HAP-1 (cell line): ENCODE measurements around the gene CCDC47.

Source experiments
- DNase-seq, 2 experiments: peaks; one replicate each; pipeline ENCODE4 v3.0.0-alpha.2; 2016 to 2020; ENCODE audit warnings: low spot score in 2 of 2
- H3K27me3 ChIP-seq: fragments of 250-450 bp; sonication (Bioruptor Pico); 2 replicates; pipeline ENCODE4 v1.5.1; 2020; ENCODE audit warnings: low read depth, mild to moderate bottlenecking, moderate library complexity
- H3K36me3 ChIP-seq: fragments of 250-450 bp; sonication (Bioruptor Pico); replicated peaks from 2 replicates; pipeline ENCODE4 v1.5.1; 2020; ENCODE audit warnings: mild to moderate bottlenecking
- H3K4me1 ChIP-seq: fragments of 250-450 bp; sonication (Bioruptor Pico); 2 replicates; pipeline ENCODE4 v1.5.1; 2020; ENCODE audit warnings: mild to moderate bottlenecking
- H3K4me3 ChIP-seq: fragments of 250-450 bp; sonication (Bioruptor Pico); 2 replicates; pipeline ENCODE4 v1.5.1; 2020; ENCODE audit warnings: mild to moderate bottlenecking, moderate library complexity
- H3K9me3 ChIP-seq: fragments of 250-450 bp; sonication (Bioruptor Pico); 2 replicates; pipeline ENCODE4 v1.5.1; 2020; ENCODE audit warnings: mild to moderate bottlenecking, moderate library complexity
- in situ Hi-C: fragments of 300-500 bp; cut with MboI; formaldehyde crosslinking; loops from 3 replicates; pipeline ENCODE4 v1.14.3; 2020; ENCODE audit warnings: low sequenced_read_pairs, inconsistent platforms, mixed read lengths

CCDC47 gene

GRCh38 chr17:63773272-63774140 is at the start of gene CCDC47:
Gene CCDC47 (minus strand): TSS chr17:63773597. CDS start chr17:63766175, 7,422 bp downstream.
- Histone ChIP-seq H3K36me3 (peaks cover 29% of the 10 kb centered on the region), H3K4me3 (peak within 1 kb of the TSS; percentile 76), H3K27me3 (no peaks in the 10 kb centered on the region), H3K4me1 (peaks cover 16% of the 10 kb centered on the region), H3K9me3 (no peaks in the 10 kb centered on the region)
- in situ Hi-C loops = no loop called here
- peak; percentile 98 to 99 for DNase-seq

- Histone ChIP-seq H3K36me3 (peaks cover 87% of the 10 kb centered on the region), H3K27me3 (no peaks in the 10 kb centered on the region), H3K4me3 (no peak overlapping the region), H3K4me1 (peaks cover 6% of the 10 kb centered on the region), H3K9me3 (no peaks in the 10 kb centered on the region)
- no peak for DNase-seq
- in situ Hi-C loops = loop anchor here (25.0 kb wide), 1 partner anchor 690 kb away; the partner anchor contains the start of genes CEP95 and DDX5
Measured at GRCh38 chr17:63822537-63822936, 49.1 kb upstream of the CCDC47 start.

GRCh38 chr17:63821804-63822203 is 48.4 kb upstream of the CCDC47 start:
- H3K27me3 ChIP-seq = no peaks in the 10 kb centered on the region
- H3K4me1 ChIP-seq = peaks cover 6% of the 10 kb centered on the region
- DNase-seq = no peak
- peaks cover 94% of the 10 kb centered on the region for H3K36me3 ChIP-seq
- H3K9me3 ChIP-seq = no peaks in the 10 kb centered on the region
- H3K4me3 ChIP-seq = no peak overlapping the region
- in situ Hi-C loops = loop anchor here (25.0 kb wide), 1 partner anchor 690 kb away; the partner anchor contains the start of genes CEP95 and DDX5

GRCh38 chr17:63820963-63821561 is 47.7 kb upstream of the CCDC47 start:
- H3K36me3 ChIP-seq = peaks cover 98% of the 10 kb centered on the region
- peaks cover 5% of the 10 kb centered on the region for H3K4me1 ChIP-seq

GRCh38 chr17:63819585-63820537 is 46.5 kb upstream of the CCDC47 start:
- H3K4me3 ChIP-seq = no peak overlapping the region
- DNase-seq = no peak
- peaks cover 99% of the 10 kb centered on the region for H3K36me3 ChIP-seq
- H3K4me1 ChIP-seq = no peaks in the 10 kb centered on the region
- no peaks in the 10 kb centered on the region for H3K27me3 ChIP-seq
- no peaks in the 10 kb centered on the region for H3K9me3 ChIP-seq
- in situ Hi-C loops = loop anchor here (25.0 kb wide), 1 partner anchor 692 kb away; the partner anchor contains the start of genes CEP95 and DDX5

More at GRCh38 chr17:63820963-63821561, 47.7 kb upstream of the CCDC47 start:
- H3K9me3 ChIP-seq = no peaks in the 10 kb centered on the region
- in situ Hi-C loops = loop anchor here (25.0 kb wide), 1 partner anchor 691 kb away; the partner anchor contains the start of genes CEP95 and DDX5
- DNase-seq = no peak
- no peaks in the 10 kb centered on the region for H3K27me3 ChIP-seq
- H3K4me3 ChIP-seq = no peak overlapping the region

GRCh38 chr17:63819131-63819530 is 45.7 kb upstream of the CCDC47 start:
- no peaks in the 10 kb centered on the region for H3K4me1 ChIP-seq
- DNase-seq = no peak
- no peaks in the 10 kb centered on the region for H3K9me3 ChIP-seq
- H3K27me3 ChIP-seq = no peaks in the 10 kb centered on the region
- peaks cover 97% of the 10 kb centered on the region for H3K36me3 ChIP-seq
- in situ Hi-C loops = loop anchor here (25.0 kb wide), 1 partner anchor 693 kb away; the partner anchor contains the start of genes CEP95 and DDX5
- no peak overlapping the region for H3K4me3 ChIP-seq

GRCh38 chr17:63817736-63818385 is 44.5 kb upstream of the CCDC47 start:
- Histone ChIP-seq H3K36me3 (peaks cover 97% of the 10 kb centered on the region), H3K27me3 (no peaks in the 10 kb centered on the region), H3K9me3 (no peaks in the 10 kb centered on the region), H3K4me3 (no peak overlapping the region), H3K4me1 (no peaks in the 10 kb centered on the region)
- in situ Hi-C loops = loop anchor here (25.0 kb wide), 1 partner anchor 694 kb away; the partner anchor contains the start of genes CEP95 and DDX5
- no peak for DNase-seq

GRCh38 chr17:63816669-63817068 is 43.3 kb upstream of the CCDC47 start:
- Histone ChIP-seq H3K27me3 (no peaks in the 10 kb centered on the region), H3K4me1 (no peaks in the 10 kb centered on the region), H3K4me3 (no peak overlapping the region), H3K36me3 (peaks cover 97% of the 10 kb centered on the region), H3K9me3 (no peaks in the 10 kb centered on the region)
- in situ Hi-C loops = loop anchor here (25.0 kb wide), 1 partner anchor 696 kb away; the partner anchor contains the start of genes CEP95 and DDX5
- DNase-seq = no peak

- in situ Hi-C loops = loop anchor here (25.0 kb wide), 1 partner anchor 696 kb away; the partner anchor contains the start of genes CEP95 and DDX5
- no peaks in the 10 kb centered on the region for H3K9me3 ChIP-seq
- H3K4me1 ChIP-seq = no peaks in the 10 kb centered on the region
- no peaks in the 10 kb centered on the region for H3K27me3 ChIP-seq
- no peak for DNase-seq
- no peak overlapping the region for H3K4me3 ChIP-seq
- H3K36me3 ChIP-seq = peaks cover 97% of the 10 kb centered on the region
Measured at GRCh38 chr17:63816123-63816522, 42.7 kb upstream of the CCDC47 start.

- Histone ChIP-seq H3K9me3 (no peaks in the 10 kb centered on the region), H3K4me3 (no peak overlapping the region), H3K4me1 (no peaks in the 10 kb centered on the region), H3K27me3 (no peaks in the 10 kb centered on the region), H3K36me3 (peaks cover 98% of the 10 kb centered on the region)
- no peak for DNase-seq
- in situ Hi-C loops = loop anchor here (25.0 kb wide), 1 partner anchor 702 kb away; the partner anchor contains the start of genes CEP95 and DDX5
Measured at GRCh38 chr17:63809970-63810369, 36.6 kb upstream of the CCDC47 start.

- Histone ChIP-seq H3K36me3 (peaks cover 94% of the 10 kb centered on the region), H3K9me3 (no peaks in the 10 kb centered on the region), H3K4me1 (no peaks in the 10 kb centered on the region), H3K4me3 (no peak overlapping the region), H3K27me3 (no peaks in the 10 kb centered on the region)
- in situ Hi-C loops = loop anchor here (25.0 kb wide), 1 partner anchor 707 kb away; the partner anchor contains the start of genes CEP95 and DDX5
- no peak for DNase-seq
Measured at GRCh38 chr17:63805591-63805990, 32.2 kb upstream of the CCDC47 start.

- H3K4me3 ChIP-seq = no peak overlapping the region
- H3K36me3 ChIP-seq = peaks cover 94% of the 10 kb centered on the region
- no peak for DNase-seq
- H3K9me3 ChIP-seq = no peaks in the 10 kb centered on the region
- in situ Hi-C loops = loop anchor here (25.0 kb wide), 1 partner anchor 708 kb away; the partner anchor contains the start of genes CEP95 and DDX5
- no peaks in the 10 kb centered on the region for H3K27me3 ChIP-seq
- H3K4me1 ChIP-seq = no peaks in the 10 kb centered on the region
Measured at GRCh38 chr17:63804328-63804727, 30.9 kb upstream of the CCDC47 start.
